K562 (cell line): Measurements from ENCODE around the gene GBF1. TPM values are rescaled to one million over a fixed set of nuclear protein-coding genes. Genes with fewer than 3 reads are reported as not detected.

Experiments
- ATAC-seq: fragments of 200-7000 bp; cut with Tn5 transposase; 3 replicates; pipeline ENCODE4 v1.9.1; 2020; ENCODE audit warnings: moderate library complexity
- BruUV-seq: library from RNA; stranded (reverse); fragments of 400-500 nt; replicated peaks from 2 replicates; lab custom pipeline; 2021; lab: Mats Ljungman, UMichigan
- CTCF ChIA-PET: fragments of 300-600 bp; formaldehyde crosslinking; extraction: SDS; loops from one replicate; lab custom pipeline; 2021; ENCODE audit warnings: low intra/inter-chr PET ratio; lab: Yijun Ruan, JAX
- POLR2A ChIA-PET: fragments of 300-600, 350-650 bp; sonication (Branson Sonifier 250); formaldehyde crosslinking; extraction: SDS; loops from one replicate; lab custom pipeline; 2021; ENCODE audit warnings: antibody characterized with exemption, inconsistent platforms; lab: Yijun Ruan, JAX
- DNase-seq, 4 experiments: peaks; one replicate each; pipeline versions ENCODE4 v3.0.0 to v3.0.0-alpha.2; 2011 to 2018; ENCODE audit warnings: low spot score in 3 of 4, mixed read lengths in 3 of 4; ENCODE audit errors: extremely low read depth in 1 of 4
- FAIRE-seq: peaks from 2 replicates; lab custom pipeline; 2011; peaks lifted over from hg19 to GRCh38; lab: Jason Lieb, UNC
- H2AFZ ChIP-seq: 2 replicates; pipeline ENCODE4 v1.6.0; 2011; ENCODE audit warnings: low read depth, low read length, control low read depth, inconsistent platforms
- H3K27ac ChIP-seq: fragments of 200-600 bp; 3 replicates; pipeline ENCODE4 v1.8.0; 2011; ENCODE audit warnings: low read depth, mild to moderate bottlenecking, control low read depth, inconsistent platforms, low read length, moderate library complexity, mixed read lengths; ENCODE audit errors: extremely low read depth
- H3K27me3 ChIP-seq, 2 experiments: fragments of 300-600 bp in 1 of 2; 2 replicates in 1 of 2; 3 replicates in 1 of 2; pipeline versions ENCODE4 v1.6.0 to v1.8.0; 2011; ENCODE audit warnings: inconsistent platforms in 2 of 2, low read length in 2 of 2, mild to moderate bottlenecking in 1 of 2, mixed read lengths in 1 of 2, moderate library complexity in 1 of 2; ENCODE audit not compliant: control insufficient read depth in 2 of 2, insufficient read depth in 2 of 2
- H3K36me3 ChIP-seq: fragments of 300-600 bp; 3 replicates; pipeline ENCODE4 v1.8.0; 2011; ENCODE audit warnings: mild to moderate bottlenecking, low read length, inconsistent platforms; ENCODE audit not compliant: control insufficient read depth, insufficient read depth
- H3K4me1 ChIP-seq, 2 experiments: fragments of 200-600 bp in 1 of 2; replicated peaks in 1 of 2; 2 replicates in 1 of 2; 3 replicates in 1 of 2; pipeline versions ENCODE4 v1.5.1 to v1.8.0; 2011; ENCODE audit warnings: inconsistent platforms in 2 of 2, low read length in 2 of 2, mild to moderate bottlenecking in 1 of 2, mixed read lengths in 1 of 2, moderate library complexity in 1 of 2; ENCODE audit not compliant: control insufficient read depth in 2 of 2, insufficient read depth in 2 of 2
- H3K4me2 ChIP-seq: 2 replicates; pipeline ENCODE4 v1.6.1; 2011; ENCODE audit warnings: low read length, control low read depth, inconsistent platforms, mixed read lengths; ENCODE audit not compliant: insufficient read depth
- H3K4me3 ChIP-seq: fragments of 200-600 bp; sonication (generic), shearing (Covaris generic); 2 replicates; pipeline ENCODE4 v1.5.1; 2016; ENCODE audit warnings: control low read depth, inconsistent platforms
- H3K79me2 ChIP-seq: fragments of 200-600 bp; 3 replicates; pipeline ENCODE4 v1.8.0; 2011; ENCODE audit warnings: low read length, inconsistent platforms; ENCODE audit not compliant: control insufficient read depth, insufficient read depth
- H3K9ac ChIP-seq, 2 experiments: 2 replicates each; pipeline versions ENCODE4 v1.6.0 to v1.6.1; 2011; ENCODE audit warnings: low read depth in 2 of 2, low read length in 2 of 2, control low read depth in 1 of 2, inconsistent platforms in 1 of 2, mild to moderate bottlenecking in 1 of 2, mixed read lengths in 1 of 2; ENCODE audit not compliant: insufficient read depth in 1 of 2
- H3K9me1 ChIP-seq: one replicate; pipeline ENCODE4 v1.6.0; 2011; ENCODE audit warnings: inconsistent platforms, mild to moderate bottlenecking, low read length, moderate library complexity; ENCODE audit not compliant: control insufficient read depth, insufficient read depth
- H3K9me3 ChIP-seq: replicated peaks from 2 replicates; pipeline ENCODE4 v1.5.1; 2011; ENCODE audit warnings: low read depth, low read length, inconsistent platforms; ENCODE audit not compliant: control insufficient read depth, insufficient read depth
- H4K20me1 ChIP-seq: replicated peaks from 2 replicates; pipeline ENCODE4 v1.6.1; 2011; ENCODE audit warnings: low read length, inconsistent platforms, mixed read lengths; ENCODE audit not compliant: control insufficient read depth, insufficient read depth
- CBX3 ChIP-seq, 2 experiments: IDR thresholded peaks; 1 replicate in 1 of 2; 2 replicates in 1 of 2; pipeline ENCODE4 v1.6.1; 2012; ENCODE audit warnings: inconsistent platforms in 2 of 2, low read length in 2 of 2, borderline replicate concordance in 1 of 2, control low read depth in 1 of 2
- CCAR2 ChIP-seq: fragments of 200-400 bp; formaldehyde crosslinking; IDR thresholded peaks from 2 replicates; pipeline ENCODE4 v1.6.1; 2017; ENCODE audit warnings: mild to moderate bottlenecking, low read depth, low read length
- DNMT1 ChIP-seq: fragments of 450-650 bp; IDR thresholded peaks from 2 replicates; pipeline ENCODE4 v1.6.1; 2016; ENCODE audit warnings: antibody characterized with exemption, mild to moderate bottlenecking
- E2F8 ChIP-seq: fragments of 450-650 bp; IDR thresholded peaks from 2 replicates; pipeline ENCODE4 v1.7.1; 2018; ENCODE audit warnings: mild to moderate bottlenecking, low read depth; ENCODE audit not compliant: partially characterized antibody
- KLF1 ChIP-seq: fragments of 450-650 bp; IDR thresholded peaks from 2 replicates; pipeline ENCODE4 v1.6.1; 2016; ENCODE audit warnings: missing genetic modification characterization, missing compliant biosample characterization
- MYNN ChIP-seq, 2 experiments: sonication (generic); formaldehyde crosslinking in 1 of 2; IDR thresholded peaks; 2 replicates each; pipeline versions ENCODE4 v1.5.0 to v1.6.1; 2016 to 2020; ENCODE audit warnings: antibody characterized with exemption in 1 of 2, missing genetic modification reagents in 1 of 2
- PHF8 ChIP-seq: fragments of 200-600 bp; sonication (generic); IDR thresholded peaks from 2 replicates; pipeline ENCODE4 v1.6.1; 2012; ENCODE audit warnings: mixed run types, mild to moderate bottlenecking, inconsistent platforms, low read length, moderate library complexity, borderline replicate concordance
- PRMT5 ChIP-seq: sonication (generic); formaldehyde crosslinking; IDR thresholded peaks from 2 replicates; pipeline ENCODE4 v1.5.0; 2020; ENCODE audit warnings: missing genetic modification reagents
- RBM17 ChIP-seq: fragments of 200-400 bp; formaldehyde crosslinking; IDR thresholded peaks from 2 replicates; pipeline ENCODE4 v1.6.1; 2017; ENCODE audit warnings: low read depth, mild to moderate bottlenecking, low read length, borderline replicate concordance
- SMAD2 ChIP-seq: fragments of 150-350 bp; IDR thresholded peaks from 2 replicates; pipeline ENCODE4 v1.6.1; 2014; ENCODE audit warnings: low read depth, mild to moderate bottlenecking, low read length
- SP1 ChIP-seq: sonication (generic); formaldehyde crosslinking; IDR thresholded peaks from 2 replicates; pipeline ENCODE4 v1.8.1; 2022; ENCODE audit warnings: mild to moderate bottlenecking, missing genetic modification reagents
- TCF7L2 ChIP-seq: fragments of 150-350 bp; IDR thresholded peaks from 2 replicates; pipeline ENCODE4 v1.6.1; 2016; ENCODE audit warnings: low read depth, mild to moderate bottlenecking, low read length, moderate library complexity
- TGIF2 ChIP-seq: sonication (generic); formaldehyde crosslinking; IDR thresholded peaks from 2 replicates; pipeline ENCODE4 v1.8.1; 2022; ENCODE audit warnings: mild to moderate bottlenecking, missing genetic modification reagents, moderate library complexity
- TRIM25 ChIP-seq: fragments of 450-650 bp; IDR thresholded peaks from 2 replicates; pipeline ENCODE4 v1.7.0; 2016; ENCODE audit warnings: borderline replicate concordance
- USF2 ChIP-seq: sonication (generic); formaldehyde crosslinking; IDR thresholded peaks from 2 replicates; pipeline ENCODE4 v1.5.0; 2020; ENCODE audit warnings: missing genetic modification reagents
- ZNF239 ChIP-seq: fragments of 250-450 bp; sonication (Bioruptor Pico); IDR thresholded peaks from 2 replicates; pipeline ENCODE4 v1.4.0; 2020; ENCODE audit warnings: mild to moderate bottlenecking
- WGBS: fragments of 100-300 bp; shearing (Covaris generic); methylation state at CpG from one replicate; pipeline ENCODE4 v1.1.6; 2016; ENCODE audit warnings: low coverage, mixed read lengths; ENCODE audit not compliant: insufficient coverage; ENCODE audit errors: missing lambda C conversion rate; 5-methylcytosine and 5-hydroxymethylcytosine counted together
- in situ Hi-C: fragments of 300-500 bp; cut with MboI; formaldehyde crosslinking; loops from 4 replicates; pipeline ENCODE4 v1.15.0; 2018; ENCODE audit warnings: inconsistent platforms, mixed read lengths
- intact Hi-C: fragments of 100-400 bp; cut with micrococcal nuclease; formaldehyde crosslinking; loops from 2 replicates; pipeline ENCODE4 v1.14.2; 2022
- polyA plus RNA-seq, 8 experiments: library from polyadenylated mRNA; depleted of rRNA in 4 of 8; stranded (reverse) in 5 of 8; unstranded in 3 of 8; fragments of >200 nt; fragmentation: Nextera tagmentation in 2 of 8; fragmentation: Illumina TruSeq in 1 of 8; extraction: Ambion mirVana in 2 of 8; extraction: Trizol in 1 of 8; gene quantifications; 2 replicates each; pipeline versions ENCODE4 v1.2.1 to v1.2.3, GENCODE V29; 2011 to 2014; ENCODE audit warnings: inconsistent platforms in 1 of 8, missing spikeins in 1 of 8
- total RNA-seq, 7 experiments: library from RNA; depleted of rRNA in 6 of 7; stranded (reverse); fragments of >200 nt in 6 of 7; fragmentation: Illumina TruSeq in 2 of 7; extraction: Trizol in 2 of 7; gene quantifications; 2 replicates each; pipeline versions ENCODE4 v1.2.1 to v1.2.3, GENCODE V29; 2011 to 2021; ENCODE audit warnings: low replicate concordance in 1 of 7

GBF1 gene
- total and polyA plus RNA-seq, 9 of the 15 experiments (the other 6 are each of a cell fraction or from before 2014, with no cell fraction given) = 0.69 to 28.0 (median 10.3) TPM

- Histone ChIP-seq H4K20me1 (peaks cover under 1% of the 10 kb centered on the region; the same call in 1 of the 2 replicates), H3K4me3 (peak within 1 kb of the TSS; percentile 61), H3K27ac (peak within 1 kb of the TSS; percentile 35; the same call in 1 of the 3 replicates), H3K27me3 (peaks cover 0 to 4% of the 10 kb centered on the region in 2 experiments; a peak in 1 of 5 replicates), H3K79me2 (peaks cover 14% of the 10 kb centered on the region), H3K9me1 (no peaks in the 10 kb centered on the region), H3K36me3 (no peaks in the 10 kb centered on the region), H3K9ac (peak within 1 kb of the TSS; percentile 66 to 94), H2AFZ (peak within 1 kb of the TSS; percentile 76), H3K4me1 (peaks cover 8 to 17% of the 10 kb centered on the region in 2 experiments; a peak in 4 of 5 replicates), H3K9me3 (no peaks in the 10 kb centered on the region), H3K4me2 (peak within 1 kb of the TSS; percentile 87)
- no TSS peak for BruUV-seq
- FAIRE-seq (peak; percentile 84), DNase-seq (peak; percentile 93 to 97 (median 96)), ATAC-seq (peak; percentile 84)
- WGBS = 2% methylated on average over 25 of the region's 57 CpGs
- ChIA-PET CTCF (interaction anchor here (0.9 kb wide), 1 partner anchor 110 kb away, joined by 4 read pairs; no protein-coding TSS in a partner anchor), POLR2A (interaction anchor here (0.6 to 1.3 kb wide), 5 partner anchors 10 to 180 kb away, joined by 3 to 10 read pairs (median 4); partner anchors contain the start of gene ELOVL3)
- in situ Hi-C loops = loop anchor here (25.0 kb wide), 1 partner anchor 346 kb away; no protein-coding TSS in a partner anchor
- intact Hi-C loops = no loop called here
- TF ChIP-seq CBX3 (IDR thresholded peaks at IDR 0.05; ENCODE audit: borderline replicate concordance in 1 of 2, low read length in 2 of 2) (no peak), RBM17 (no peak), MYNN (IDR thresholded peaks at IDR 0.05) (no peak), MYNN (CRISPR knock-in tag; IDR thresholded peaks at IDR 0.05) (no peak), SP1 (CRISPR knock-in tag) (peak; percentile 87), PHF8 (peak; percentile 46; the same call in 1 of the 2 replicates), DNMT1 (no peak), SMAD2 (no peak), PRMT5 (CRISPR knock-in tag) (no peak), TCF7L2 (no peak), KLF1 (tag) (peak; percentile 34; the same call in 1 of the 2 replicates), TRIM25 (0 out of 2 replicates have a peak, but pooled peaks have one; percentile 34), CCAR2 (no peak), E2F8 (no peak), TGIF2 (CRISPR knock-in tag) (peak; percentile 43; the same call in 1 of the 2 replicates), USF2 (CRISPR knock-in tag) (peak; percentile 72), ZNF239 (CRISPR knock-in tag) (no peak)
Measured at GRCh38 chr10:102241444-102242117, 3.8 kb upstream of the GBF1 start, which contains the start of gene PITX3. TSS of gene PITX3 (minus strand) at chr10:102241512. CDS start at chr10:102232080, 9,432 bp downstream.
